HPDE6-E6E7 (cell line): ENCODE data around the gene AMFR.

Experiments used
- DNase-seq: peaks from one replicate; pipeline ENCODE4 v3.0.0; 2011; ENCODE audit warnings: missing footprints; ENCODE audit errors: extremely low spot score

AMFR gene

GRCh38 chr16:56348168-56349085 lies 76.9 kb downstream of the AMFR start:
- DNase-seq = no peak

- DNase-seq = no peak
Measured at GRCh38 chr16:56347670-56348069, 77.7 kb downstream of the AMFR start.

GRCh38 chr16:56347166-56347565 lies 78.2 kb downstream of the AMFR start:
- no peak for DNase-seq

- no peak for DNase-seq
Measured at GRCh38 chr16:56346131-56346890, 79.0 kb downstream of the AMFR start.

- no peak for DNase-seq
Measured at GRCh38 chr16:56345406-56346050, 79.8 kb downstream of the AMFR start.

GRCh38 chr16:56344518-56345405 lies 80.6 kb downstream of the AMFR start:
- peak; percentile 89 for DNase-seq

- no peak for DNase-seq
Measured at GRCh38 chr16:56343661-56344517, 81.5 kb downstream of the AMFR start.

- DNase-seq = no peak
Measured at GRCh38 chr16:56341656-56342399, 83.5 kb downstream of the AMFR start.

- no peak for DNase-seq
Measured at GRCh38 chr16:56340864-56341365, 84.4 kb downstream of the AMFR start.

- DNase-seq = no peak
Measured at GRCh38 chr16:56340416-56340815, 84.9 kb downstream of the AMFR start.

GRCh38 chr16:56339431-56340195 lies 85.7 kb downstream of the AMFR start:
- no peak for DNase-seq

GRCh38 chr16:56338566-56339318 lies 86.6 kb downstream of the AMFR start:
- DNase-seq = no peak

GRCh38 chr16:56337858-56338325 lies 87.5 kb downstream of the AMFR start:
- DNase-seq = no peak

GRCh38 chr16:56337131-56337857 lies 88.1 kb downstream of the AMFR start:
- DNase-seq = no peak

- DNase-seq = no peak
Measured at GRCh38 chr16:56336711-56337110, 88.6 kb downstream of the AMFR start.

GRCh38 chr16:56336071-56336688 lies 89.2 kb downstream of the AMFR start:
- no peak for DNase-seq

GRCh38 chr16:56334761-56335160 lies 90.6 kb downstream of the AMFR start:
- no peak for DNase-seq
